MCF 10A (cell line): ENCODE measurements around the gene SHQ1. TPM values are rescaled to one million over a fixed set of nuclear protein-coding genes. Genes with fewer than 3 reads are reported as not detected.

Experiments
- BruUV-seq: library from RNA; stranded (reverse); fragments of 400-500 nt; replicated peaks from 2 replicates; lab custom pipeline; 2021; lab: Mats Ljungman, UMichigan
- CTCF ChIA-PET: fragments of 300-600 bp; sonication (Branson Sonifier 250); formaldehyde crosslinking; extraction: SDS; loops from one replicate; lab custom pipeline; 2021; ENCODE audit warnings: antibody characterized with exemption, inconsistent platforms; lab: Yijun Ruan, JAX
- POLR2A ChIA-PET: fragments of 300-600, 350-650 bp; sonication (Branson Sonifier 250); formaldehyde crosslinking; extraction: SDS; loops from one replicate; lab custom pipeline; 2020; ENCODE audit warnings: antibody characterized with exemption, inconsistent platforms; lab: Yijun Ruan, JAX
- DNase-seq: peaks from one replicate; pipeline ENCODE4 v3.0.0-alpha.2; 2018; ENCODE audit not compliant: unreplicated experiment
- H3K27ac Mint-ChIP-seq: one replicate; pipeline ENCODE4 v1.8.0; 2022; ENCODE audit warnings: mild to moderate bottlenecking, low read depth, mixed read lengths; ENCODE audit not compliant: unreplicated experiment
- H3K27me3 Mint-ChIP-seq: one replicate; pipeline ENCODE4 v1.8.0; 2022; ENCODE audit warnings: mixed read lengths; ENCODE audit not compliant: insufficient read depth, unreplicated experiment
- H3K36me3 Mint-ChIP-seq: one replicate; pipeline ENCODE4 v1.8.0; 2022; ENCODE audit warnings: mild to moderate bottlenecking, moderate library complexity, mixed read lengths; ENCODE audit not compliant: insufficient read depth, unreplicated experiment
- H3K4me1 Mint-ChIP-seq: one replicate; pipeline ENCODE4 v1.8.0; 2022; ENCODE audit warnings: mixed read lengths; ENCODE audit not compliant: insufficient read depth, unreplicated experiment
- H3K4me3 Mint-ChIP-seq: one replicate; pipeline ENCODE4 v1.8.0; 2022; ENCODE audit warnings: mild to moderate bottlenecking, moderate library complexity, mixed read lengths; ENCODE audit not compliant: unreplicated experiment
- H3K9me3 Mint-ChIP-seq: one replicate; pipeline ENCODE4 v1.8.0; 2022; ENCODE audit warnings: mixed read lengths; ENCODE audit not compliant: unreplicated experiment
- intact Hi-C: fragments of 100-400 bp; cut with micrococcal nuclease; formaldehyde crosslinking; loops from 2 replicates; pipeline ENCODE4 v1.14.1; 2022
- total RNA-seq: library from RNA; stranded (reverse); gene quantifications from 2 replicates; pipeline ENCODE4 v1.2.3, GENCODE V29; 2022
- TF ChIP-seq, protein P1 (sequence below): fragments of 200-600 bp; IDR thresholded peaks from one replicate; pipeline ENCODE4 v1.8.0; 2022; ENCODE audit warnings: antibody characterized with exemption, mild to moderate bottlenecking; ENCODE audit not compliant: unreplicated experiment

Gene SHQ1
- total RNA-seq, 1 experiment from 2014 or later = 17.4 TPM

DNA sequence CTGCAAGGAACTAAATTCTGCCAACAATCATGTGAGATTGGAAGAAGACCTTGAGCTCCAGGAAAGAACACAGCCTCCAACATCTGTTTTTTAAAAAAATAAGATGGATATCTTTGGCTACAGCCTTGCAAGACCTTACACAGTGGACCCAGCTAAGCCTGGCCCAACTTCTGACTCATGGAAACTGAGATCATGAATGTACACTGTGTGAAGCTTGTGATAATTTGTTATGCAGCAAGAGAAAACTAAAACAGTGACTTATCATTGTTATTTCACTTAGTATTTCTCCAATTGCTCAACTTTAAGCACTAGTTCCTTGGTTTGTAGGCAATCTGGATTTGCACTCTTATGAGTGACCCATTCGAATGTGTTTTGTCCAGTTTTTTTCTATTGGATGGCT is 29.3 kb downstream of the SHQ1 start:
- Mint-ChIP-seq H3K4me1 (peaks cover 6% of the 10 kb centered on the region), H3K27ac (no peak overlapping the region), H3K36me3 (peaks cover 9% of the 10 kb centered on the region), H3K9me3 (no peaks in the 10 kb centered on the region), H3K4me3 (no peak overlapping the region), H3K27me3 (no peaks in the 10 kb centered on the region)
- intact Hi-C loops = loop anchor here (1.0 to 5.0 kb wide), 5 partner anchors 96 to 864 kb away; partner anchors contain the start of gene RYBP
- TF ChIP-seq, protein P1, sequence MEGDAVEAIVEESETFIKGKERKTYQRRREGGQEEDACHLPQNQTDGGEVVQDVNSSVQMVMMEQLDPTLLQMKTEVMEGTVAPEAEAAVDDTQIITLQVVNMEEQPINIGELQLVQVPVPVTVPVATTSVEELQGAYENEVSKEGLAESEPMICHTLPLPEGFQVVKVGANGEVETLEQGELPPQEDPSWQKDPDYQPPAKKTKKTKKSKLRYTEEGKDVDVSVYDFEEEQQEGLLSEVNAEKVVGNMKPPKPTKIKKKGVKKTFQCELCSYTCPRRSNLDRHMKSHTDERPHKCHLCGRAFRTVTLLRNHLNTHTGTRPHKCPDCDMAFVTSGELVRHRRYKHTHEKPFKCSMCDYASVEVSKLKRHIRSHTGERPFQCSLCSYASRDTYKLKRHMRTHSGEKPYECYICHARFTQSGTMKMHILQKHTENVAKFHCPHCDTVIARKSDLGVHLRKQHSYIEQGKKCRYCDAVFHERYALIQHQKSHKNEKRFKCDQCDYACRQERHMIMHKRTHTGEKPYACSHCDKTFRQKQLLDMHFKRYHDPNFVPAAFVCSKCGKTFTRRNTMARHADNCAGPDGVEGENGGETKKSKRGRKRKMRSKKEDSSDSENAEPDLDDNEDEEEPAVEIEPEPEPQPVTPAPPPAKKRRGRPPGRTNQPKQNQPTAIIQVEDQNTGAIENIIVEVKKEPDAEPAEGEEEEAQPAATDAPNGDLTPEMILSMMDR = no peak
- CTCF ChIA-PET = interaction anchor here (0.6 to 7.4 kb wide), 39 partner anchors 10 to 1252 kb away, joined by 3 to 130 read pairs (median 4); no protein-coding TSS in a partner anchor
- DNase-seq = no peak
- POLR2A ChIA-PET = interaction anchor here (0.7 to 0.8 kb wide), 2 partner anchors 20 to 153 kb away, joined by 3 read pairs; no protein-coding TSS in a partner anchor
- no TSS peak for BruUV-seq

DNA sequence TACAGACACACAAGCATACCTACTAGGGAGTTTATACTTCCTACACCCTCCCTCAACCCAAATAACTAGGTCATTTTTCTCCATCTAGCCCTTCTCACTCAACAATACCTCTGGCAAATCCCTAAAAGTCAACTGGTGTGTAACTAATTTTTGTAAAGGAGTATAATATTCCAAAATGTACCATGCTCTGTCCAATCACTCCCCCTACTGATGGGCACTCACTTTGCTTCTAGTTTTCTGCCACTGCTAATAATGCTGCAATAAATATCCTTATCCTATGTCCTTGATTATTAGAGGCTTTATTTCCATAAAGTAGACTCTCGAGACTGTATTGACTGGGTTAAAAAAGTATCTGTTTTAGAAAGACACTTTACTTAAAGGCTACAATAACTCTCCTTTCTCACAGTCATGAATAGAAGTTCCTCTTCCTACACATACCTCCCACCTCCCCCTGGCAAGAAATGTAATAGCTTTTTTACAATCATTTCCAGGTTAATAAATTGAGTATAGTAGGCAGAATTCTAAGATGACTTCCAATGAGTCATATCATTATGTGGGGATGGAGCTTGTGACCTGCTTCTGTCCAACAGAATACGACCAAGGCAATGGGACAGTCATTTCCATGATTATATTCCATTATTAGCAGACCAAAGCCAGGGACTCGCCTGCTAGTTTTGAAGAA is 30.0 kb downstream of the SHQ1 start:
- TF ChIP-seq, protein P1 = peak; percentile 80
- DNase-seq = peak; percentile 37
- H3K36me3 Mint-ChIP-seq = peaks cover 9% of the 10 kb centered on the region
- H3K27ac Mint-ChIP-seq = no peak overlapping the region
- no peak overlapping the region for H3K4me3 Mint-ChIP-seq
- no peaks in the 10 kb centered on the region for H3K9me3 Mint-ChIP-seq
- no peaks in the 10 kb centered on the region for H3K27me3 Mint-ChIP-seq
- no TSS peak for BruUV-seq
- CTCF ChIA-PET = interaction anchor here (0.6 to 7.4 kb wide), 34 partner anchors 9 to 1251 kb away, joined by 3 to 130 read pairs (median 4); no protein-coding TSS in a partner anchor
- intact Hi-C loops = loop anchor here (1.0 to 5.0 kb wide), 5 partner anchors 95 to 863 kb away; partner anchors contain the start of gene RYBP
- H3K4me1 Mint-ChIP-seq = peaks cover 6% of the 10 kb centered on the region
- POLR2A ChIA-PET = interaction anchor here (0.6 to 0.8 kb wide), 2 partner anchors 152 to 928 kb away, joined by 3 read pairs; no protein-coding TSS in a partner anchor

DNA sequence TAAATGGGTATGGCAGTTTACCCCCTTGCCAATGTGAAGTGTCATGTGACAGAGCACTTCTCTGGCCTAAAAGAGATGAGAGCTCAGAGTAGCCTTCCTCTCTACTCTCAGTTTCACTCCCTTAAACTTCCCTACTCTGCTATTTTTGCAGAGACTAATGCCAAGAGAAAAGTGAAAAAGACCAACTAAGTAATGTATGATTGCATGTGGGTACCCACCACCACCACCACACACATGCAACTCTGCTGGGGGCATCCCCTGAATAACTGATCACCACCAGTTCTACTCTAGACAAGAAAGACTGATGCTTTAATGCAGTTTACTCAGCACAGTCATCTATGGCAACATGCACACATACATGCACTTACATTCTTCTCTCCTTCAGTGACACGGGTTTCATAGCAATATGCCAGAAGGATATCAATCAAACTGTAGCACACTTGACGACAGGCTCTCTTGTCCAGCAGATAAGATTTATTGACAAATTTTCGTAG is 31.3 kb downstream of the SHQ1 start:
- DNase-seq = no peak
- TF ChIP-seq, protein P1 = no peak
- ChIA-PET POLR2A (interaction anchor here (0.6 to 0.8 kb wide), 2 partner anchors 321 to 861 kb away, joined by 4 read pairs; no protein-coding TSS in a partner anchor), CTCF (interaction anchor here (0.8 to 1.9 kb wide), 9 partner anchors 19 to 941 kb away, joined by 3 to 14 read pairs (median 4); no protein-coding TSS in a partner anchor)
- peaks cover 6% of the 10 kb centered on the region for H3K4me1 Mint-ChIP-seq
- no peaks in the 10 kb centered on the region for H3K9me3 Mint-ChIP-seq
- no peaks in the 10 kb centered on the region for H3K27me3 Mint-ChIP-seq
- peaks cover 9% of the 10 kb centered on the region for H3K36me3 Mint-ChIP-seq
- no peak overlapping the region for H3K4me3 Mint-ChIP-seq
- no TSS peak for BruUV-seq
- intact Hi-C loops = loop anchor here (5.0 kb wide), 1 partner anchor 480 kb away; no protein-coding TSS in a partner anchor
- no peak overlapping the region for H3K27ac Mint-ChIP-seq

DNA sequence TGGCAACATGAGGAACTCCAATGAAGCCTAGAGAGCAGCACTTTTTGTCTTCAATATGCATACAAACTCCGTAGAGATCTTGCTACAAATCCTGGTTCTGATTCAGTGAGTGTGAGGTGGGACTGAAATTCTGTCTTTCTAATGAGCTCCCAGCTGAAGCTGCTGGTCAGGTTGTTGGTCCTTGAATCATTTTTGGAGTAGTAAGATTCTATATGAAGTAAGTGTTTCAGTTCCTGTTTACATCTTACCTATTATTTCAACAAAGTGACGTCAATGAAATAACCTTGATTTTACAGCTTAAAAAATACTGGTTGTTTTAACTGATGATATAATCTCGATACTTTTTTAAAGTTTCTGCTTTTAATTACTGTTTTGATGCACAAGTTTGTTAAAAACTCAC is 33.9 kb downstream of the SHQ1 start:
- Mint-ChIP-seq H3K4me3 (no peak overlapping the region), H3K27me3 (no peaks in the 10 kb centered on the region), H3K9me3 (no peaks in the 10 kb centered on the region), H3K27ac (no peak overlapping the region), H3K36me3 (peaks cover 14% of the 10 kb centered on the region), H3K4me1 (peaks cover 6% of the 10 kb centered on the region)
- TF ChIP-seq, protein P1 = no peak
- intact Hi-C loops = no loop called here
- no peak for DNase-seq
- ChIA-PET POLR2A (interaction anchor here (1.4 kb wide), 1 partner anchor 938 kb away, joined by 5 read pairs; no protein-coding TSS in a partner anchor), CTCF (interaction anchor here (0.7 to 5.4 kb wide), 4 partner anchors 8 to 849 kb away, joined by 3 to 31 read pairs (median 9); no protein-coding TSS in a partner anchor)
- BruUV-seq = no TSS peak
